ENCODE results near the gene MPO.

The MPO gene, protein sequence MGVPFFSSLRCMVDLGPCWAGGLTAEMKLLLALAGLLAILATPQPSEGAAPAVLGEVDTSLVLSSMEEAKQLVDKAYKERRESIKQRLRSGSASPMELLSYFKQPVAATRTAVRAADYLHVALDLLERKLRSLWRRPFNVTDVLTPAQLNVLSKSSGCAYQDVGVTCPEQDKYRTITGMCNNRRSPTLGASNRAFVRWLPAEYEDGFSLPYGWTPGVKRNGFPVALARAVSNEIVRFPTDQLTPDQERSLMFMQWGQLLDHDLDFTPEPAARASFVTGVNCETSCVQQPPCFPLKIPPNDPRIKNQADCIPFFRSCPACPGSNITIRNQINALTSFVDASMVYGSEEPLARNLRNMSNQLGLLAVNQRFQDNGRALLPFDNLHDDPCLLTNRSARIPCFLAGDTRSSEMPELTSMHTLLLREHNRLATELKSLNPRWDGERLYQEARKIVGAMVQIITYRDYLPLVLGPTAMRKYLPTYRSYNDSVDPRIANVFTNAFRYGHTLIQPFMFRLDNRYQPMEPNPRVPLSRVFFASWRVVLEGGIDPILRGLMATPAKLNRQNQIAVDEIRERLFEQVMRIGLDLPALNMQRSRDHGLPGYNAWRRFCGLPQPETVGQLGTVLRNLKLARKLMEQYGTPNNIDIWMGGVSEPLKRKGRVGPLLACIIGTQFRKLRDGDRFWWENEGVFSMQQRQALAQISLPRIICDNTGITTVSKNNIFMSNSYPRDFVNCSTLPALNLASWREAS

DNA sequence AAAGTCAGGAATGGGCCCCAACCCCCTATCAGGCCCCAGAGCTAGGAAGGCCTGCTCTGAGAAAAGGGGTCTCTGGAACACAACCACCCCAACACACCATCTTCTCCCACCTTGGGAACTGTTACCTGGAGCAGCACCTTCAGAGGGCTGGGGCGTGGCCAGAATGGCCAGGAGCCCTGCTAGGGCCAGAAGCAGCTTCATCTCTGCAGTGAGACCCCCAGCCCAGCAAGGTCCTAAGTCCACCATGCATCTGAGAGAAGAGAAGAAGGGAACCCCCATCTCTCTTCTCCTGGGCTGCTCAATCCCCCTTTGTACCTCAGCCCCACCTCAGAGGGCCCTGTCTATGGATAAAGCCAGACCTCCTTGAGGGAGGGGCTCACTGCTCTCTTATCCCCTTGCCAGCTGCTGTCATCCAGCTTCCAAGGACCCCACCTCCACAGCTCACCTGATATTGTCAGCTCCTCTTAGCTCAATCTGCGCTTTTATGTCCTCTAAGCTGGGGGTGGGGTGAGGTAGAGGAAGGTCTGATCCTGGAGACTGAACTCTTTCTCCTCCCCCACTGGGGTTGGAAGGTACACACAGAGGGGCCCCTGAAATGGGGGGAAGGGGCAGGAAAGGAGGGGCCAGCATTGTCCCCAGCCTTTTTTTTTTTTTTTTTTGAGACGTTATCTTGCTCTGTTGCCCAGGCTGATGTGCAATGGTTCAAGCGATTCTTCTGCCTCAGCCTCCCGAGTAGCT, at the start of gene MPO:
MPO (minus strand) TSS at position 456 of the 738 bp plus-strand sequence; CDS start at position 279, 177 bp downstream.
- DNase-seq (ENCODE audit: low read depth in 2 of 2) = no peak

DNA sequence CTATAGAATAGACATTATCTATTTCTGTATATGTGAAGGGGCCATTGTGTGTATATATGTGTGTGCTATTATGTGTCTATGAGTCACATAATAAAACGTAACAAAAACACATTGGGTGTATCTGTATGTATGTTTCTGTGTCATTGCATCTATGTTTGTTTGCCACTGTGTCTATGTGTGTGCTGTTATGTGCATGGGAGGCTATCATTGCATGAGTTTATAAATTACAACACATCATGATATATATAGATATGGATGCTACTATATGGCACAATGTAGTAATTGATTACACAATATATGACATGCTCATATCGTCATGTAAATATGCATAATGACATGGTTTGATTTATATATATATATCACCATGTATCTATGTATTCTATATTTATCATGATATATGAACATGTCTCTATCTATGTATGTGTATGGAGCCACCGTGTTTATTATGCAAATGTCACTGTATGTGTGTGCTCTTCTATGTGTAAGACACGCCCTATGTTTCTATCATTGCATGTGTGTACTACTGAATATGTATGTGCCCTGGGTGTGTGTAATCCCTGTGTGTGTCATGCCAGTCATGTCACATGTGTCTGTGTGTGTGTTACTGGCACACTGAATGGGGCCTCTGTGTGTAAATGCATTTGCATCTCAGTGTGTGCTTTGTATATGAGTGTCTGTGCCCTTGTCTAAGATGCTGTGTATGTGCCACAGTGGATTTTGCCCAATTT, 49.2 kb upstream of the MPO start:
- DNase-seq (ENCODE audit: low read depth in 2 of 2) = peak in 1 of 2 donors; percentile 27

DNA sequence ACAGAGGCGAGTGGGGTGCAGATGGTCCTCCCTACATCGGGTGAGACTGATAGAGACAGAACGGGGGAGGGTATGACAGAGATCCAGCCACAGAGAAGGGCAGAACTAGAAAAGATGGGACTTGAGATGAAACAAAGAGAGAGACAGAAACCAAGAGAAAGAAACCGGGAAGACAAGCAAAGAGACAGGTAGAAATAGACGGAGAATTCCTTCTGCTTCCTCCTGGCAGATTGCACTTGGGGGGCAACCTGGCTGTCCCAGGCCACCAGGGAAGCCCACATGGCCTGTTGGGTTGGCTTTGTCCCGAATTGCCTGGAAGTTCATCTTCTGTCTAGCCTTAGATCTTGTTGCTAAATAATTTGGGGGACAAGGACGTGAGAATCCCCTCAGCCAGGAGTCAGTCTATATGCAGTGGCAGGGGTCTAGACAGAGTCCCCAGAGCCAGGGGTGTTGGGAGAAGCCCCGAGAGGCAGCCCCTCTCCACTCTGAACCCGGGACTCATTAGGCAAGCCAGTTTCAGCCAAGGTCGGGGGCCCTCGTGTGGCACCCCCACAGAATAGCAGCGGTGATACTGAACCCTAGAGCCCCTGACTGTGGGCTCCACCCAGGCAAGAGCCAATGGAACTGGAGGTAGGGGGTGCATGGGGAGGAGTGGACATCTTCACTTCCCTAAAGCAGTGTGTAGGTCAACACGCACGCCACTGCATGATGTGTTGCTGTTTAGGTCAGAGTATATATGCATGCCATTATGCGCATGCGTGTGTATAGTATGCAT, 48.5 kb upstream of the MPO start:
- peak; percentile 80 to 85 for DNase-seq (ENCODE audit: low read depth in 2 of 2)

DNA sequence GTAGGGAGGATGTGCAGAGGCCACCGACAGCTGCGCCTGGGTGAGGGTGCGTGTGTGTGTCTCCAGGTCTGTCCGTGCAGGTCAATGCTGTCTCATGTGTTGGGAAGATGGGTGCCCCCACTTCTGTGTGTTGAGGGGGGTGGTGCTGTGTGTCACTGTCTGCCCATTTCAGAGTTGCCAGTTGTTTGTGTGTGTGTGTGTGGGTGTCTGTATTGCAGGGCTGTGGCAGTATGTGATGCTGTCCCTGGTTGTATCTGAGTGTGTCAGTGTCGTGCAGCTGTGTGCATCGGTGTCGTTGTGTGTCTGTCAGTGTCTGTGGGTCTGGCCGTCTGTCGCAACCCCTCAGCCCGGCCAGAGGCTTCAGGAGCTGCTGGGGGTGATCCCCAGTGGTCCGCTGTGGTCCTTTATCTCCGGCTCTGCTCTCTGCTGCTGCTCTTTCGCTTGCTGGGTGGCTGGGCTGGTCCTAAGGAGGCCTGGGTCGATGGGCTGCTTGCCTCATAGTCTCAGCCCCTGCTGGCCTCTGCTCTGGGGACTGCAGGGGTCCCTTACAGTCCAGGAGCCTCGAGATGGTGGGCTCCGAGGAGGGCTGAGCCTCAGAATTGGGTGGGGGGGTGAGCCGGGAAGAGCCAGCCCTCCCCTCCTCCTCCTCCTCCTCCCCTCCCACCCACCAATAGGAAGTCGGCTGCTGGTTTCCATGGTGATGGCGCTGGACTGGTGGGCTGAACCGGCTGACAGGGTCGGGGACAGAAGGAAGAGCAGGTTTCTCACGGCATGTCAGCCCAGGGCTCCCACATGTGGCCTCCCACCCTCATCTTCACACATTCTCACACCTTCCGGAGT, 47.7 kb upstream of the MPO start, which contains the start of gene TSPOAP1:
TSPOAP1 (minus strand) TSS at position 601 of the 840 bp plus-strand sequence. CDS start 875 bp downstream, outside the sequence.
- DNase-seq (ENCODE audit: low read depth in 2 of 2) = peak; percentile 82

DNA sequence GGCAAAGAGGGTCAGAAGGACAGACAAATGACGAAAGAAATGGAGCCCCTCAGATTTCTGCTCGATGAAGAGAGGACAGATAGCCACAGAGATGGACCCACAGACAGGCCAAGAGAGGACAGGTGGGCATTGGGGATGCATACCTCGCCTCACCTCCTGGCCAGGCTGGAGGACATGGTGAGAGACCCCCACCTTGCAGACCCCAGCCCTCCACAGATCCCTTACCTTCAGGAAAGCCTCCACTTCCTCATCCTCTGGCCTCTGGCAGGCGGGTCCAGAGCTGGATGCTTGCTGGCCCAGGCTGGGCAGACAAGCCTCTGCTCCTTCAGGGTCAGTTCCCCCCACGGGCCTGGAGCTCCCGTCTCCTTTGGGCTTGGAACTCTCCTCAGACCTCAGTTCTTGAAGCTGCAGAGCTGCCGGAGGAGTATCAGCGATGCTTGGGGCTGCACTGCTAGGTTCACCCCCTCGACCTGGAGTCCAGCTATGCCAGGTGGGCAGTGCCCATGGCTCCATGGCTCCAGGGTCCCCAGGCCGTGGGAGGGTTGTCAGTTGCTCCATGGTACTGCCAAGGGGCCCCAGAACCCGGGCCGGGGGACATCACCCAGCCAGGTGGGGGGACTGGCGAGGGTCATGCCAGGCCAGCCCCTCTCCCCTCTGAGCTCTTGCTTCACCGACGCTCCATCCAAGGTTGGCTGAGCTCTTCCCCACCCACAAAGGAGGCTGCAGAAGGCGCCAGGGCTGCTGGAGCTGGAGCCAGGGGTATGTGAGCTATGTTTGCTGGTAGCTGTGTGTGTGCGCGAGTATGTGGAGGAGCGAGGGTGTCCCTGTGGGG, 46.8 kb upstream of the MPO start:
- peak in 1 of 2 donors; percentile 25 for DNase-seq (ENCODE audit: low read depth in 2 of 2)

DNA sequence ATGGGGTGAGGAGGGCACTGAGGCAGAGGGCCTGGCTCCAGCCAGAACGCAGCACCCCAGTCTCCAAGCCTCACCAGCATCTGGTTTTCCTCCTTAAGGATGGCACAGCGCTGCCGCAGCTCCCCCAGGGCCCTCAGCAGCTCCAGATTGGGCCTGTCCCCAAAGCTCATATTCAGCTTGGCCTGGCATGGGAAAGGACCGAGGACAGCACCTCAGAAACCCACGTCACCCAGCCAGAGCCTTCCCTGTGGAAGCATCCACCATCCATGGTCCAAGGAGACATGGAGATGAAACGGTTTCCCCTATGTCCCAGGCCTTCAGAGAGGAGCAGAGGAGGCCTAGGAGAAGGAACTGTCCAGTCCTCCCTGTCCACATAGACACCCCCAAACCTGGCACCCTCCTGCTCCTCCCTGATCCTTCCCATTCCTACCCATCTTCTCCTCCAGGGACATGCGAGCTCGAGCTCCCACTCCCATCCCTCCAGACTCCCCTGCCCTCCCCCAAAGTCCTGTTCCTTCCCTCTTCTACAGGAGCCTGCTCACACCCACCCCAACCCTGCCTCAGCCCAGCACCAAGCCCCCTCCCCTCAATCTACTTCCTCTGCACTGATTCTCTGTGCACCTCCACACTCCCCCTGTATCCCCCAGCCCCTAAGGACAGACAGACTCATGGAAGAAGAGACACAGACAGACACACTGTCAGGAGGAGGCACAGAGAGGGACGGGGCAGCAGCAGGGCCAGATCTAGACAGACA, 46.1 kb upstream of the MPO start:
- DNase-seq (ENCODE audit: low read depth in 2 of 2) = no peak

DNA sequence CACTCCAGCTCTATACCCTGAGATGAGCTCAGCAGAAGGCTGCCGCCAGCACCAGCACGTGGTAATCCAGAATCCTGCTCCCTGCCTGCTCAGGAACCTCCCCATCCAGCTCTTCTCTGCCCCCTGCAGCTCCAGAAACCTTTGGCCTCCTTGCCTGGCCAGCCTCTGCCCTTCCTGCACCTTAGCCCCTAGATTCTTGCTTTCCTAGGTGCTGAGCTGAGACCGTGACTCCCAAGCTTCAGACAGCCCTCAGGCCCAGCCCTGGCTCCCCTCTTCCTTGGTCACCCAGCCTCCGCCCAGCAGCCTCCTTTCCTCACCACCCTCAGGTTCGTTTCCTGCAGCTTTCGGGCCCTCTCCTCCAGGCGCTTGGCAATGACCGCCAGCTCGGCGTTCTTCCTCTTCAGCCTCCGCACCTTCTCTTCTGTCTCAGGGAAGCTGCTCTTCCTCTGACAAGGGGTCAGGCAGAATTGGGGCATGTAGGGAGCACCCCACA, 45.3 kb upstream of the MPO start:
- DNase-seq (ENCODE audit: low read depth in 2 of 2) = no peak

DNA sequence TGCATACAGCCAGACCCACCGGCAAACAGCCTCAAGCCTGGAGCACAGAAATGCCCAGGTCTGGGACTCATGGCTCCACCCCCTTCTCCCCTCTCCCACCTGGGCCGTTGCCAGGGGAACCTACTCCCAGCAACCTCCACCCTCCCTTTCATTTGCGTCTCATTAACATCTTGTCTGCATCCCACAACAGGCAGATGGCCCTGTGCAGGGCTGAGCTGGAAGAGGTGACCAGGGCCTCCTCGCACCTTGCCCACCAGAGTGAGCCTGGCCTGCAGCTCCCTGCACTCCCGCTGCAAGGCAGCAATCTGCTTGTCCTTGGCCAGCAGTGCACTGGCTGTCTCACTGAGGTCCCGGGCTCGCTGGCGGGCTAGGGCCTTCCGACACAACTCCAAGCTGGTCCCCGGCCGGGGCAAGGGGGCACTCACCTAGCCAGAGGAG, 44.6 kb upstream of the MPO start:
- no peak for DNase-seq (ENCODE audit: low read depth in 2 of 2)

DNA sequence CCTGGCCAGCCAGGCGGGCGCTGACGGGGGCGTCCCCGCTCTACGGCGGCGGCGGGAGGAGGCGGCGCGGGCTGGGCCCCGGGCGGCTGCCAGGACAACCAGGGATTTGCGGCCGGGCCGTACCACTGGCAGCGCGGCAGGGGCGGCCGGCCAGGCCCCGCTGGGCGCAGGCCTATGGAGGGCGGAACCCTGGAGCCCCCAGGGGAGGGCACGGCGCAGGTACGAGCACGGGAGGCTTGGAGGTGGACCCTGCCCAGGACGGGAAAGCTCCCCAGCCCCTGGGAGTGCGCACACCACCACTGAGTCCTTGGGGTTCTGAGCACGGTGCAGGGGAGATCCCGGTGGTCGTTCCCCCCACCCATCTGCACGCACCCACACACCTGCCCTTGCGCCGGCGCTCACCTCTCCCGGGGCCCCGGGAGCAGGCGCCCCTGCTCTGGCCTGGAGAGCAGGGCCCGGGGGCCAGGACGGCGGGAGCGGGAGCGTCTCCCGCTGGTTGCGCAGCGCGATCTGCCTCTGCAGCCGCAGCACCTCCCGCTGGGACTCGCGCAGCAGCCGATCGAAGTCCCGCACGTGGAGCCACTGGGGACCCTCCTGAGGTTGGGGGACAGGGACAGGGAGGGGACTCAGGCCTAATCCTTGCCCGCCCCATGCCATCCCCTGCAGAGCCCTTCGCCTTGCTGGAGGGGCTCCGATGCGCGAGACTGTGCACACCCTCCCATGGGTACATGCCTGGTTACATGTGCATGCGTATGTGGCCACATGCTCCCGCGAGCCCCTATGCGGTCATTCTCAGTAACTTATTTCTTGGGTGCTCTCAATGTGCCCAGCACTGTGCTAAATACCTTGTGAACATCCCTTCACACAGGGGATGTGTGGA, 43.9 kb upstream of the MPO start:
- DNase-seq (ENCODE audit: low read depth in 2 of 2) = no peak

DNA sequence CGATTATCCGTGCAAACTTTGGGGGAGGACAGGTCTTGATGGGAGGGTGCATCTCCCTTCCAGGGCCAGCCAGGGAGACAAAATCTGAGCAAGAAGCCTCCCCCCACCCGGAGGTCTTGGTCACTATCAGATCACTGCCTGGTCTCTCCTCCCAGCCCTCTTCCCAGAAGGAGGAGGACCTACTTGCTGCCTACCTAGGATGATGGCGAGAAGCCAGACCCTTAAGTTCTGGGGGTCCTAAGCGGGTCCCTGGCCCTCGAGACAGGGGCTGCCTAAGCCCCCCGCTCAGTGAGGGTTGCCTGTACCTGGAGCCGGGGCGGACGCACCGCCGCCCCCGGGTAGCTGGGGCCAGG, 43.3 kb upstream of the MPO start:
- no peak for DNase-seq (ENCODE audit: low read depth in 2 of 2)

DNA sequence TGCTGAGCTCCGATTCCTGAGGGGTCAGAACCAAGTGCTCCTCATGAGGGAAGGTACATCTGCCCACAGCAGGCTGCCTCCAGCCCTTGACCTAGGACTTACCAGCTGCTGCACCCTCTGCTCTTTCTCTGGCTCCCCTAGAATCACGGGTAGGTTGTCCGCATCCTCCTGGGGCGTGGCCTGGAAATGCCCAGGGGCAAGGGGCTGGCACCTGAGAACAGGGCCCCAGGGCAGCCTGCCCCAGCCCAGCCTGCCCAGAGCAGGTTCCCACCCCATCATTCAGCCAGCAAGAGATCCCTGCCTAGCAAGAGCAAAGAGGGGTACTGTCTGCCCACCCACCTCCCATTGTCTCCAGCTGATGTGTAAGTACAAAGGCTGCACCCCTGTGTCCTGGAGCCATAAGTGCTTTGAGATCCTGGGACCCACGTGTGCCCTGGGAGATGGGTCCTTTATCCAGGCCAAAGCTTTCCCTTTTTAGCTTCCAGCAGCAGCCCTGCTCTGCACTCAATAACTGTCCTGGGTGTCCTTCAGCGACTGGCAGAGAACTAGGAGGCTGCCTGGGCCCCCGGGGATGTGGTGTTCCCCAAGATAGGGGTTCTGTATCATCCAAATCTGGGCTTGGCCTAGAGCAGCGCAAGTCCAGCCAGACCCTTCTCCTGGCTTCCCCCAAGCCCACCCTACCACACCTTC, 42.8 kb upstream of the MPO start:
- DNase-seq (ENCODE audit: low read depth in 2 of 2) = no peak

DNA sequence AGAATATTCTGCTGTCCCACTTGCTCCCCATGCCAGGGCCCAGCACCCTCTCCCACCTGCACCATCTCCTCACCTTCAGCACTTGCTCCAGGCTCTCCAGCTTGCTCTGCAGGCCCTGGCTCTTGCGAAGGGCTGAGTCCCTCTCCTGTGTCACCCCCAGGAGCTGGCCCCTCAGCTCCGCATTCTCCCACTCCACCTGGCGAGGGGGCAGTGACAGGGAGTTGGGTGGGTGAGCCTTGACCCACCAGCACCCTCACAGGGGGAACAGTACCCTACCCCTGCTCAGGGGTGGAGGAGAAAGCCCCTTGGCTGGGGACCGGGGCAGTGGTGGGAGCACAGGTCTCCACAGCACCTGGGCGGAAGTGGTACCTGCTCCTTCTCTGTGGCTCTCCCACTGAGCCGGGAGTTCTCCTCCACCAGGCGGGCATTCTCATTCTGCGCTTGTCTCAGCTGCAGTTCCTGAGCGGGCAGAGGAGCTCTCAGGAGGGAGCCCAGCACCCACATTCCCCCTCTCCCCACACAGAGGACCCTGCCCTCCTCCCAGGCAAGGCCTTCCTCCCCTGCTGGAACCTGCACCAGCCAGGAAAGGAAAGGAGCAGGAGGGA, 41.9 kb upstream of the MPO start:
- no peak for DNase-seq (ENCODE audit: low read depth in 2 of 2)

DNA sequence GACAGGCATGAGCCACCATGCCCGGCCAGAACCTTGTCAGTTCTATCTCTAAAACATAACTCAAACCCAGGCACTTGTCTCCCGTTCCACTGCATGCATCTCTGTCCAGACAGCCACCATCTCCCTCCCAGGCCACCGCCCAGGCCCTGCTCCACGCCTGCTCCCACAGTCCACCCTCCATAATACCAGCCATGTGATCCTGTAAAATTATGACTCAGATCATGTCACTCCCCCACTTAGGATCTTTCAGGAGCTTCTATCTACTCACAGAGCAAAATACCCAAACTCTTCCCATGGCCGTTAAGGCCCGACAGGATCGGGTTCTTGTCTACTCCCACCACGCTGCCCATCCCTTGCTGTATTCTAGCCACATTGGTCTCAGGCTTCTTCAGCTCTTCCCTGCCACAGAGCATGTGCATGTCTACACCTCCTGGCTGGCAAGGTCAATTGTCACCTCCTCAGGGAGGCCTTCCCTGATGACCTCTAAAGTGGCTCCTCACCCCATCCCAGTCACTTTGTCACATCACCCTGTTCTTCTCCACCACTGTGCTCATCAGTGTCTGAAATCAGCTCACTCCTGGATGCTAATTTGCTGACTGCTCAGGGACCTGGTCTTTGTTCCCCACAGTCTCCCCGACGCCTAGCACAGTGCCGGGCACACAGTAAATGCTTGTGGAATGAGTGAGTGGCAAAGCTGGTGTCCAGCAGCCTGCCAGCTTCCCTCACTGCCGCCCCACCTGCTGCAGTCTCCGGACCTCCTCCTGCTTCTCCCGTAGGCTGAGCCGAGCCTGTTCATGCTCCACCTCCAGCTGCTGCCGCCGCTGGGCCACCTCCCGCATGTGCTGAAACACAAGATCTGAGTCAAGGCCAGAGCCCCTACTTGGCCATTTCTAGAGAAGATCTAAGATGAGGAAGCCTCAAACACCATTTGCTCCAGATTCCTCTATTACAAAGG, 41.1 kb upstream of the MPO start:
- DNase-seq (ENCODE audit: low read depth in 2 of 2) = no peak

DNA sequence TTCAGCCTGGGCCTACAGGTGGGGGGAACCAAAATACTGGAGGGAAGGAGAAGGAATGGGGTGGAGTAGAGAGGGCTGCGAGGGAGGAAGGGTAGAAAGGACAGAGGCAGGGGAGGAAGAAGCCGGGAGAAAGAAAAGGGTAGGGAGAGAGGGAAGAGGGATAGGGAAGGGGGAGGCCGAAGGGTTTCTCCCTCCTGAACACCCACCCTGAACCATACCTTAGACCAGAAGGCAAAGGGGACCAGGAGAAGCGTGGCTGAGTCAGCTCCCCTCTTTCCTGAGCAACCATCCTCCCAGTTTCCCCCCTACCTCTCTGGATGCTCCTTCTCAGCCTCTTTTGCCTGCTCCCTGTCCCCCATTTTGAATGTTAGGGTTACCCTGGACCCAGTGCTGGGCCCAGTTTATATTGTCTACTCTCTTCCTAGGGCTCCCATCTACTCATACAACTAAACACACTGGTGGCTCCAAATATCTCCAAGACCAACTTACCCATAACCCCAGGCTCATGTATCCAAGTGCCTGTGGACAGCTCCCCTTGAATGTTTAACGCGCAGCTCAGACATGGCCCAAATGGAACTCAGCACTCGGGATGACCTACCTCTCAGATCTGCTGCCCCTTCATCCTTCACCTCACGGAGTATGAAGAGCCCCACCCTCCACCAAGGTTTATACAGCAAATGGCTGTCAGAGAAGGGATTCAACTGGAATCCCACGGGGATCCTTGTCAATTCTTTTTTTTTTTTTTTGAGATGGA, 40.0 kb upstream of the MPO start:
- DNase-seq (ENCODE audit: low read depth in 2 of 2) = no peak

Measured in stimulated activated CD8-positive, alpha-beta memory T cell treated with anti-CD3 and anti-CD28 coated beads, Interleukin-7, amount 100 ng/mL, for 4 hours (primary cell).